K562 (cell line): ENCODE data around the gene PLA2G4F. TPM values are rescaled to one million over a fixed set of nuclear protein-coding genes. Genes with fewer than 3 reads are reported as not detected.

Experiments
- ATAC-seq: fragments of 200-7000 bp; cut with Tn5 transposase; 3 replicates; pipeline ENCODE4 v1.9.1; 2020; ENCODE audit warnings: moderate library complexity
- BruUV-seq: library from RNA; stranded (reverse); fragments of 400-500 nt; replicated peaks from 2 replicates; lab custom pipeline; 2021; lab: Mats Ljungman, UMichigan
- CTCF ChIA-PET: fragments of 300-600 bp; formaldehyde crosslinking; extraction: SDS; loops from one replicate; lab custom pipeline; 2021; ENCODE audit warnings: low intra/inter-chr PET ratio; lab: Yijun Ruan, JAX
- POLR2A ChIA-PET: fragments of 300-600, 350-650 bp; sonication (Branson Sonifier 250); formaldehyde crosslinking; extraction: SDS; loops from one replicate; lab custom pipeline; 2021; ENCODE audit warnings: antibody characterized with exemption, inconsistent platforms; lab: Yijun Ruan, JAX
- DNase-seq, 4 experiments: peaks; one replicate each; pipeline versions ENCODE4 v3.0.0 to v3.0.0-alpha.2; 2011 to 2018; ENCODE audit warnings: low spot score in 3 of 4, mixed read lengths in 3 of 4; ENCODE audit errors: extremely low read depth in 1 of 4
- FAIRE-seq: peaks from 2 replicates; lab custom pipeline; 2011; peaks lifted over from hg19 to GRCh38; lab: Jason Lieb, UNC
- H2AFZ ChIP-seq: 2 replicates; pipeline ENCODE4 v1.6.0; 2011; ENCODE audit warnings: low read depth, low read length, control low read depth, inconsistent platforms
- H3K27ac ChIP-seq: fragments of 200-600 bp; 3 replicates; pipeline ENCODE4 v1.8.0; 2011; ENCODE audit warnings: low read depth, mild to moderate bottlenecking, control low read depth, inconsistent platforms, low read length, moderate library complexity, mixed read lengths; ENCODE audit errors: extremely low read depth
- H3K27me3 ChIP-seq, 2 experiments: fragments of 300-600 bp in 1 of 2; 2 replicates in 1 of 2; 3 replicates in 1 of 2; pipeline versions ENCODE4 v1.6.0 to v1.8.0; 2011; ENCODE audit warnings: inconsistent platforms in 2 of 2, low read length in 2 of 2, mild to moderate bottlenecking in 1 of 2, mixed read lengths in 1 of 2, moderate library complexity in 1 of 2; ENCODE audit not compliant: control insufficient read depth in 2 of 2, insufficient read depth in 2 of 2
- H3K36me3 ChIP-seq: fragments of 300-600 bp; 3 replicates; pipeline ENCODE4 v1.8.0; 2011; ENCODE audit warnings: mild to moderate bottlenecking, low read length, inconsistent platforms; ENCODE audit not compliant: control insufficient read depth, insufficient read depth
- H3K4me1 ChIP-seq, 2 experiments: fragments of 200-600 bp in 1 of 2; replicated peaks in 1 of 2; 2 replicates in 1 of 2; 3 replicates in 1 of 2; pipeline versions ENCODE4 v1.5.1 to v1.8.0; 2011; ENCODE audit warnings: inconsistent platforms in 2 of 2, low read length in 2 of 2, mild to moderate bottlenecking in 1 of 2, mixed read lengths in 1 of 2, moderate library complexity in 1 of 2; ENCODE audit not compliant: control insufficient read depth in 2 of 2, insufficient read depth in 2 of 2
- H3K4me2 ChIP-seq: 2 replicates; pipeline ENCODE4 v1.6.1; 2011; ENCODE audit warnings: low read length, control low read depth, inconsistent platforms, mixed read lengths; ENCODE audit not compliant: insufficient read depth
- H3K4me3 ChIP-seq: fragments of 200-600 bp; sonication (generic), shearing (Covaris generic); 2 replicates; pipeline ENCODE4 v1.5.1; 2016; ENCODE audit warnings: control low read depth, inconsistent platforms
- H3K79me2 ChIP-seq: fragments of 200-600 bp; 3 replicates; pipeline ENCODE4 v1.8.0; 2011; ENCODE audit warnings: low read length, inconsistent platforms; ENCODE audit not compliant: control insufficient read depth, insufficient read depth
- H3K9ac ChIP-seq, 2 experiments: 2 replicates each; pipeline versions ENCODE4 v1.6.0 to v1.6.1; 2011; ENCODE audit warnings: low read depth in 2 of 2, low read length in 2 of 2, control low read depth in 1 of 2, inconsistent platforms in 1 of 2, mild to moderate bottlenecking in 1 of 2, mixed read lengths in 1 of 2; ENCODE audit not compliant: insufficient read depth in 1 of 2
- H3K9me1 ChIP-seq: one replicate; pipeline ENCODE4 v1.6.0; 2011; ENCODE audit warnings: inconsistent platforms, mild to moderate bottlenecking, low read length, moderate library complexity; ENCODE audit not compliant: control insufficient read depth, insufficient read depth
- H3K9me3 ChIP-seq: replicated peaks from 2 replicates; pipeline ENCODE4 v1.5.1; 2011; ENCODE audit warnings: low read depth, low read length, inconsistent platforms; ENCODE audit not compliant: control insufficient read depth, insufficient read depth
- H4K20me1 ChIP-seq: replicated peaks from 2 replicates; pipeline ENCODE4 v1.6.1; 2011; ENCODE audit warnings: low read length, inconsistent platforms, mixed read lengths; ENCODE audit not compliant: control insufficient read depth, insufficient read depth
- CREB3L1 ChIP-seq: fragments of 450-650 bp; IDR thresholded peaks from 2 replicates; pipeline ENCODE4 v1.6.1; 2014; ENCODE audit warnings: low read depth, mild to moderate bottlenecking, moderate library complexity, borderline replicate concordance
- ILK ChIP-seq: fragments of 450-650 bp; IDR thresholded peaks from 2 replicates; pipeline ENCODE4 v1.6.1; 2016; ENCODE audit warnings: missing genetic modification characterization, low read depth, mild to moderate bottlenecking, missing compliant biosample characterization, moderate library complexity, borderline replicate concordance
- NONO ChIP-seq, 2 experiments: fragments of 200-400 bp in 1 of 2; fragments of 450-650 bp in 1 of 2; formaldehyde crosslinking in 1 of 2; IDR thresholded peaks; 2 replicates each; pipeline ENCODE4 v1.6.1; 2017; ENCODE audit warnings: low read depth in 2 of 2, mild to moderate bottlenecking in 2 of 2, moderate library complexity in 2 of 2, low read length in 1 of 2
- PBX2 ChIP-seq, 2 experiments: IDR thresholded peaks in 1 of 2; conservative IDR thresholded peaks in 1 of 2; 2 replicates each; pipeline ENCODE4 v1.6.1; 2016; ENCODE audit warnings: low read depth in 2 of 2, mild to moderate bottlenecking in 1 of 2, missing compliant biosample characterization in 1 of 2, missing genetic modification characterization in 1 of 2, moderate library complexity in 1 of 2
- PREB ChIP-seq: sonication (generic); formaldehyde crosslinking; IDR thresholded peaks from 2 replicates; pipeline ENCODE4 v1.8.1; 2023; ENCODE audit warnings: mild to moderate bottlenecking, missing genetic modification reagents
- SIN3A ChIP-seq, 2 experiments: fragments of 150-350 bp in 1 of 2; IDR thresholded peaks; 2 replicates each; pipeline ENCODE4 v1.6.1; 2011 to 2016; ENCODE audit warnings: borderline replicate concordance in 2 of 2, low read depth in 2 of 2, low read length in 2 of 2, mild to moderate bottlenecking in 2 of 2, moderate library complexity in 2 of 2; ENCODE audit not compliant: control insufficient read depth in 1 of 2
- ZNF224 ChIP-seq: sonication (generic); formaldehyde crosslinking; IDR thresholded peaks from 2 replicates; pipeline ENCODE4 v1.8.0; 2022; ENCODE audit warnings: mild to moderate bottlenecking, missing genetic modification reagents
- ZNF609 ChIP-seq: sonication (generic); formaldehyde crosslinking; IDR thresholded peaks from 2 replicates; pipeline ENCODE4 v1.8.1; 2023; ENCODE audit warnings: missing genetic modification reagents, mild to moderate bottlenecking, borderline replicate concordance
- ZNF76 ChIP-seq: fragments of 250-450 bp; sonication (Bioruptor Pico); IDR thresholded peaks from 2 replicates; pipeline ENCODE4 v1.4.0; 2020; ENCODE audit warnings: mild to moderate bottlenecking, moderate library complexity, borderline replicate concordance
- WGBS: fragments of 100-300 bp; shearing (Covaris generic); methylation state at CpG from one replicate; pipeline ENCODE4 v1.1.6; 2016; ENCODE audit warnings: low coverage, mixed read lengths; ENCODE audit not compliant: insufficient coverage; ENCODE audit errors: missing lambda C conversion rate; 5-methylcytosine and 5-hydroxymethylcytosine counted together
- in situ Hi-C: fragments of 300-500 bp; cut with MboI; formaldehyde crosslinking; loops from 4 replicates; pipeline ENCODE4 v1.15.0; 2018; ENCODE audit warnings: inconsistent platforms, mixed read lengths
- intact Hi-C: fragments of 100-400 bp; cut with micrococcal nuclease; formaldehyde crosslinking; loops from 2 replicates; pipeline ENCODE4 v1.14.2; 2022
- polyA plus RNA-seq, 8 experiments: library from polyadenylated mRNA; depleted of rRNA in 4 of 8; stranded (reverse) in 5 of 8; unstranded in 3 of 8; fragments of >200 nt; fragmentation: Nextera tagmentation in 2 of 8; fragmentation: Illumina TruSeq in 1 of 8; extraction: Ambion mirVana in 2 of 8; extraction: Trizol in 1 of 8; gene quantifications; 2 replicates each; pipeline versions ENCODE4 v1.2.1 to v1.2.3, GENCODE V29; 2011 to 2014; ENCODE audit warnings: inconsistent platforms in 1 of 8, missing spikeins in 1 of 8
- total RNA-seq, 7 experiments: library from RNA; depleted of rRNA in 6 of 7; stranded (reverse); fragments of >200 nt in 6 of 7; fragmentation: Illumina TruSeq in 2 of 7; extraction: Trizol in 2 of 7; gene quantifications; 2 replicates each; pipeline versions ENCODE4 v1.2.1 to v1.2.3, GENCODE V29; 2011 to 2021; ENCODE audit warnings: low replicate concordance in 1 of 7

PLA2G4F gene
- total and polyA plus RNA-seq, 9 of the 15 experiments (the other 6 are each of a cell fraction or from before 2014, with no cell fraction given): 0.02 TPM; not detected in 8

DNA sequence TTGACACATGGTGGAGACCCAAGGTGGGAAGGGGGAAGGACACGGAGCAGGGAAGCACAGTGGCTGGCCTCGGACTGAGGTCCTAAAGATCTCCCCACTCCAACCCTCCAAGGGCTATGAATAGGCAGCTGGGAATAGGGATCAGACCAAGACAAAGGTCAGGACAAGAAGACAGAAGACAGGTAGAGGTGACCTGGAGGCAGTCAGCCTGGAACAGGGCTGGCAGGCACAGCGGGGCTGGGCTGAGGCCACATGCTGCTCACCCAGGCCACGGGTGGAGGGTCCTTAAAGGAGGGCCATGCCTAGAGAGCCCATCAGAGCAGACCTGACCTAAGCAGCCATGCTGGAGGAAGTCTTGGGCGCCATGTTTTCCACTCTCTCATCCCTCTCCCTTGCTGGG lies 59.4 kb downstream of the PLA2G4F start:
- Histone ChIP-seq H3K9me1 (no peaks in the 10 kb centered on the region), H3K4me1 (no peaks in the 10 kb centered on the region; a peak in 1 of 5 replicates), H3K36me3 (no peaks in the 10 kb centered on the region), H3K27me3 (peaks cover 10 to 50% of the 10 kb centered on the region in 2 experiments; a peak in 4 of 5 replicates), H3K9ac (no peak overlapping the region), H3K79me2 (no peaks in the 10 kb centered on the region), H3K27ac (no peak overlapping the region), H3K9me3 (no peaks in the 10 kb centered on the region), H4K20me1 (no peaks in the 10 kb centered on the region), H3K4me2 (no peak overlapping the region), H3K4me3 (no peak overlapping the region), H2AFZ (no peak overlapping the region)
- intact Hi-C loops (loop anchor here (5.0 kb wide), 1 partner anchor 35 kb away; no protein-coding TSS in a partner anchor), in situ Hi-C loops (no loop called here)
- 0% methylated on average over 5 of the region's 5 CpGs for WGBS
- BruUV-seq: no TSS peak
- CTCF ChIA-PET: no interaction called here
- ATAC-seq (no peak), FAIRE-seq (no peak), DNase-seq (no peak)
- POLR2A ChIA-PET: no interaction called here
- TF ChIP-seq SIN3A (IDR thresholded peaks at IDR 0.05; ENCODE audit: borderline replicate concordance in 2 of 2, control insufficient read depth in 1 of 2, low read depth in 2 of 2, low read length in 2 of 2) (no peak), ILK (tag) (no peak), ZNF609 (CRISPR knock-in tag) (no peak), ZNF76 (CRISPR knock-in tag) (no peak), CREB3L1 (no peak), NONO (IDR thresholded peaks at IDR 0.05; ENCODE audit: low read depth in 2 of 2, low read length in 1 of 2) (no peak), ZNF224 (CRISPR knock-in tag) (no peak), PBX2 (CRISPR knock-in tag; IDR thresholded peaks at IDR 0.05; ENCODE audit: low read depth) (no peak), PBX2 (tag; conservative IDR thresholded peaks at IDR 0.05; ENCODE audit: low read depth) (no peak), PREB (no peak)
